GM12878 (cell line): Measurements from ENCODE around the gene WRAP73. TPM values are rescaled to one million over a fixed set of nuclear protein-coding genes. Genes with fewer than 3 reads are reported as not detected.

Source experiments
- ATAC-seq: fragments of 200-7000 bp; cut with Tn5 transposase; 3 replicates; pipeline ENCODE4 v1.9.1; 2020; ENCODE audit warnings: mild to moderate bottlenecking, moderate library complexity
- BruUV-seq: library from RNA; stranded (reverse); fragments of 400-500 nt; replicated peaks from 2 replicates; lab custom pipeline; 2021; lab: Mats Ljungman, UMichigan
- CTCF ChIA-PET: fragments of 300-600 bp; sonication (Branson Sonifier 250); formaldehyde crosslinking; extraction: SDS; loops from one replicate; lab custom pipeline; 2021; ENCODE audit warnings: inconsistent platforms; lab: Yijun Ruan, JAX
- POLR2A ChIA-PET: fragments of 350-600 bp; formaldehyde crosslinking; extraction: SDS; loops from one replicate; lab custom pipeline; 2021; ENCODE audit warnings: inconsistent platforms; lab: Charles Lee
- RAD21 ChIA-PET: fragments of 300-600 bp; sonication (Branson Sonifier 250); formaldehyde crosslinking; loops from one replicate; lab custom pipeline; 2023; ENCODE audit warnings: antibody characterized with exemption; ENCODE audit not compliant: unreplicated experiment; lab: Charles Lee
- SMC1A ChIA-PET: fragments of 300-600 bp; sonication (Branson Sonifier 250); formaldehyde crosslinking; loops from one replicate; lab custom pipeline; 2023; ENCODE audit not compliant: unreplicated experiment, uncharacterized antibody; lab: Charles Lee
- DNase-seq: peaks from one replicate; pipeline ENCODE4 v3.0.0-alpha.2; 2011; ENCODE audit warnings: low read depth, low spot score
- FAIRE-seq: peaks from 3 replicates; lab custom pipeline; 2011; peaks lifted over from hg19 to GRCh38; lab: Jason Lieb, UNC
- H2AFZ ChIP-seq: 2 replicates; pipeline ENCODE4 v1.6.0; 2011; ENCODE audit warnings: low read depth, low read length, control low read depth; ENCODE audit not compliant: control insufficient read depth
- H3K27ac ChIP-seq: 2 replicates; pipeline ENCODE4 v1.5.1; 2011; ENCODE audit warnings: control low read depth; ENCODE audit not compliant: control insufficient read depth, insufficient read depth
- H3K27me3 ChIP-seq, 2 experiments: replicated peaks in 1 of 2; 2 replicates each; pipeline versions ENCODE4 v1.6.0 to v1.6.1; 2011; ENCODE audit warnings: low read length in 1 of 2; ENCODE audit not compliant: control insufficient read depth in 2 of 2, insufficient read depth in 2 of 2
- H3K36me3 ChIP-seq, 2 experiments: 2 replicates each; pipeline ENCODE4 v1.5.1; 2011; ENCODE audit warnings: low read length in 1 of 2; ENCODE audit not compliant: control insufficient read depth in 2 of 2, insufficient read depth in 2 of 2
- H3K4me1 ChIP-seq: 2 replicates; pipeline ENCODE4 v1.6.1; 2011; ENCODE audit warnings: mild to moderate bottlenecking, low read length, moderate library complexity, mixed read lengths; ENCODE audit not compliant: control insufficient read depth, insufficient read depth
- H3K4me2 ChIP-seq: 2 replicates; pipeline ENCODE4 v1.6.0; 2011; ENCODE audit warnings: control low read depth; ENCODE audit not compliant: control insufficient read depth, insufficient read depth
- H3K4me3 ChIP-seq: fragments of 200-600 bp; sonication (generic); 2 replicates; pipeline ENCODE4 v1.5.1; 2016
- H3K79me2 ChIP-seq: 2 replicates; pipeline ENCODE4 v1.6.0; 2011; ENCODE audit warnings: low read length; ENCODE audit not compliant: control insufficient read depth, insufficient read depth
- H3K9ac ChIP-seq: 2 replicates; pipeline ENCODE4 v1.8.0; 2011; ENCODE audit warnings: low read length, control low read depth, mixed read lengths; ENCODE audit not compliant: control insufficient read depth, insufficient read depth
- H3K9me3 ChIP-seq: replicated peaks from 3 replicates; pipeline ENCODE4 v1.5.1; 2011; ENCODE audit warnings: mild to moderate bottlenecking, low read length; ENCODE audit not compliant: control insufficient read depth, insufficient read depth
- H4K20me1 ChIP-seq: 2 replicates; pipeline ENCODE4 v1.6.0; 2011; ENCODE audit not compliant: control insufficient read depth, insufficient read depth
- BHLHE40 ChIP-seq, 2 experiments: fragments of 450-650 bp in 1 of 2; IDR thresholded peaks; 2 replicates each; pipeline ENCODE4 v1.6.1; 2011 to 2017; ENCODE audit warnings: low read depth in 2 of 2, borderline replicate concordance in 1 of 2, improper control_type of control experiment in 1 of 2, low read length in 1 of 2, mild to moderate bottlenecking in 1 of 2
- CEBPZ ChIP-seq: fragments of 150-350 bp; IDR thresholded peaks from 2 replicates; pipeline ENCODE4 v1.6.1; 2016; ENCODE audit warnings: low read depth, low read length
- ELK1 ChIP-seq: IDR thresholded peaks from 2 replicates; pipeline ENCODE4 v1.6.1; 2012; ENCODE audit warnings: low read depth, low read length, improper control_type of control experiment
- FOS ChIP-seq: IDR thresholded peaks from 3 replicates; pipeline ENCODE4 v1.6.1; 2011; ENCODE audit warnings: borderline replicate concordance; ENCODE audit not compliant: insufficient read length; ENCODE audit errors: extremely low read depth
- GABPA ChIP-seq: IDR thresholded peaks from 2 replicates; pipeline ENCODE4 v1.6.1; 2014; ENCODE audit warnings: antibody characterized with exemption, low read depth, mild to moderate bottlenecking, inconsistent platforms
- HCFC1 ChIP-seq: fragments of 150-350 bp; IDR thresholded peaks from 2 replicates; pipeline ENCODE4 v1.6.1; 2014; ENCODE audit warnings: low read length
- IKZF2 ChIP-seq, 2 experiments: fragments of 450-650 bp; IDR thresholded peaks; 2 replicates each; pipeline ENCODE4 v1.6.1; 2017; ENCODE audit warnings: mild to moderate bottlenecking in 2 of 2, moderate library complexity in 2 of 2
- NFIC ChIP-seq: IDR thresholded peaks from 2 replicates; pipeline ENCODE4 v1.6.1; 2012; ENCODE audit warnings: low read depth, mild to moderate bottlenecking, inconsistent platforms, low read length, moderate library complexity
- NFYB ChIP-seq: IDR thresholded peaks from 2 replicates; pipeline ENCODE4 v1.6.1; 2011; ENCODE audit warnings: low read depth, mild to moderate bottlenecking, low read length, improper control_type of control experiment, moderate library complexity; ENCODE audit not compliant: insufficient read depth
- PAX8 ChIP-seq: fragments of 450-650 bp; IDR thresholded peaks from 2 replicates; pipeline ENCODE4 v1.6.1; 2017; ENCODE audit warnings: mild to moderate bottlenecking, moderate library complexity
- POLR2A ChIP-seq: IDR thresholded peaks from 2 replicates; pipeline ENCODE4 v1.6.1; 2011; ENCODE audit warnings: low read depth, mild to moderate bottlenecking, low read length
- POU2F2 ChIP-seq: IDR thresholded peaks from 3 replicates; pipeline ENCODE4 v1.6.1; 2011; ENCODE audit warnings: low read depth, mild to moderate bottlenecking, low read length, borderline replicate concordance
- RAD21 ChIP-seq: IDR thresholded peaks from 2 replicates; pipeline ENCODE4 v1.6.1; 2011; ENCODE audit warnings: mild to moderate bottlenecking, low read depth, low read length, moderate library complexity; ENCODE audit not compliant: insufficient read depth
- SPI1 ChIP-seq: IDR thresholded peaks from 2 replicates; pipeline ENCODE4 v1.6.1; 2011; ENCODE audit warnings: low read depth, mild to moderate bottlenecking, low read length, moderate library complexity, borderline replicate concordance; ENCODE audit not compliant: insufficient read depth
- STAT3 ChIP-seq: IDR thresholded peaks from 2 replicates; pipeline ENCODE4 v1.6.1; 2011; ENCODE audit warnings: low read depth, low read length, improper control_type of control experiment
- WGBS: methylation state at CpG from one replicate; pipeline ENCODE4 v1.1.6; 2016; ENCODE audit warnings: low lambda C conversion rate; ENCODE audit not compliant: insufficient replicate concordance, insufficient coverage; ENCODE audit errors: missing lambda C conversion rate; 5-methylcytosine and 5-hydroxymethylcytosine counted together
- in situ Hi-C: fragments of 300-500 bp; cut with MboI; formaldehyde crosslinking; loops from 9 replicates; pipeline ENCODE4 v1.14.3; 2018; ENCODE audit warnings: mixed read lengths
- intact Hi-C: fragments of 100-400 bp; cut with micrococcal nuclease; formaldehyde crosslinking; loops from one replicate; pipeline ENCODE4 v1.14.2; 2022; ENCODE audit not compliant: unreplicated experiment
- polyA plus RNA-seq, 11 experiments: library from polyadenylated mRNA; depleted of rRNA in 4 of 11; unstranded in 6 of 11; stranded (reverse) in 5 of 11; fragments of >200 nt; fragmentation: Nextera tagmentation in 4 of 11; fragmentation: Illumina TruSeq in 1 of 11; extraction: Ambion mirVana in 4 of 11; extraction: Trizol in 1 of 11; gene quantifications; 1 replicate in 1 of 11; 2 replicates in 10 of 11; pipeline versions ENCODE4 v1.2.1 to v1.2.3, GENCODE V29; 2011 to 2016; ENCODE audit warnings: inconsistent platforms in 2 of 11, missing spikeins in 2 of 11, low read depth in 1 of 11
- total RNA-seq, 4 experiments: library from RNA; depleted of rRNA in 3 of 4; stranded (reverse); fragments of >200 nt in 3 of 4; fragmentation: Illumina TruSeq in 1 of 4; extraction: Trizol in 1 of 4; gene quantifications; 2 replicates each; pipeline versions ENCODE4 v1.2.1 to v1.2.3, GENCODE V29; 2013 to 2021
- TF ChIP-seq, protein P1 (sequence below): IDR thresholded peaks from 2 replicates; pipeline ENCODE4 v1.6.1; 2012; ENCODE audit warnings: low read depth, low read length, improper control_type of control experiment
- TF ChIP-seq, protein P2 (sequence below): fragments of 450-650 bp; IDR thresholded peaks from 2 replicates; pipeline ENCODE4 v1.6.1; 2016; ENCODE audit warnings: mild to moderate bottlenecking, moderate library complexity, borderline replicate concordance

WRAP73 gene
- total and polyA plus RNA-seq, 10 of the 15 experiments (the other 5 are each of a cell fraction or from before 2014, with no cell fraction given) = 3.2 to 65.8 (median 48.0) TPM

- no peaks in the 10 kb centered on the region for H3K36me3 ChIP-seq
- no peaks in the 10 kb centered on the region for H3K79me2 ChIP-seq
- H2AFZ ChIP-seq = no peak overlapping the region
- POLR2A ChIA-PET = no interaction called here
- RAD21 ChIA-PET = no interaction called here
- CTCF ChIA-PET = no interaction called here
- H3K4me2 ChIP-seq = no peak overlapping the region
- in situ Hi-C loops (no loop called here), intact Hi-C loops (no loop called here)
- BruUV-seq = no TSS peak
- no peaks in the 10 kb centered on the region for H3K9me3 ChIP-seq
- no peaks in the 10 kb centered on the region for H4K20me1 ChIP-seq
- FAIRE-seq (no peak), ATAC-seq (no peak), DNase-seq (no peak)
- no peaks in the 10 kb centered on the region; a peak in 1 of 4 replicates for H3K27me3 ChIP-seq
- no peak overlapping the region for H3K9ac ChIP-seq
- H3K27ac ChIP-seq = no peak overlapping the region
- SMC1A ChIA-PET = no interaction called here
- H3K4me1 ChIP-seq = 0 out of 2 replicates have a peak, but pooled peaks cover 2% of the 10 kb centered on the region
- H3K4me3 ChIP-seq = no peak overlapping the region
- 19% methylated on average over 11 of the region's 11 CpGs for whole genome bisulfite sequencing
- TF ChIP-seq PAX8 (no peak), BHLHE40 (IDR thresholded peaks at IDR 0.05; ENCODE audit: borderline replicate concordance in 1 of 2, low read depth in 2 of 2, low read length in 1 of 2) (no peak), GABPA (no peak), POU2F2 (no peak), STAT3 (no peak), IKZF2 (IDR thresholded peaks at IDR 0.05) (no peak), NFYB (no peak), NFIC (no peak), ELK1 (no peak), POLR2A (no peak), HCFC1 (no peak), FOS (no peak), RAD21 (no peak), SPI1 (no peak), CEBPZ (no peak)
- TF ChIP-seq, protein P1, sequence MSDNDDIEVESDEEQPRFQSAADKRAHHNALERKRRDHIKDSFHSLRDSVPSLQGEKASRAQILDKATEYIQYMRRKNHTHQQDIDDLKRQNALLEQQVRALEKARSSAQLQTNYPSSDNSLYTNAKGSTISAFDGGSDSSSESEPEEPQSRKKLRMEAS = no peak
- TF ChIP-seq, protein P2, sequence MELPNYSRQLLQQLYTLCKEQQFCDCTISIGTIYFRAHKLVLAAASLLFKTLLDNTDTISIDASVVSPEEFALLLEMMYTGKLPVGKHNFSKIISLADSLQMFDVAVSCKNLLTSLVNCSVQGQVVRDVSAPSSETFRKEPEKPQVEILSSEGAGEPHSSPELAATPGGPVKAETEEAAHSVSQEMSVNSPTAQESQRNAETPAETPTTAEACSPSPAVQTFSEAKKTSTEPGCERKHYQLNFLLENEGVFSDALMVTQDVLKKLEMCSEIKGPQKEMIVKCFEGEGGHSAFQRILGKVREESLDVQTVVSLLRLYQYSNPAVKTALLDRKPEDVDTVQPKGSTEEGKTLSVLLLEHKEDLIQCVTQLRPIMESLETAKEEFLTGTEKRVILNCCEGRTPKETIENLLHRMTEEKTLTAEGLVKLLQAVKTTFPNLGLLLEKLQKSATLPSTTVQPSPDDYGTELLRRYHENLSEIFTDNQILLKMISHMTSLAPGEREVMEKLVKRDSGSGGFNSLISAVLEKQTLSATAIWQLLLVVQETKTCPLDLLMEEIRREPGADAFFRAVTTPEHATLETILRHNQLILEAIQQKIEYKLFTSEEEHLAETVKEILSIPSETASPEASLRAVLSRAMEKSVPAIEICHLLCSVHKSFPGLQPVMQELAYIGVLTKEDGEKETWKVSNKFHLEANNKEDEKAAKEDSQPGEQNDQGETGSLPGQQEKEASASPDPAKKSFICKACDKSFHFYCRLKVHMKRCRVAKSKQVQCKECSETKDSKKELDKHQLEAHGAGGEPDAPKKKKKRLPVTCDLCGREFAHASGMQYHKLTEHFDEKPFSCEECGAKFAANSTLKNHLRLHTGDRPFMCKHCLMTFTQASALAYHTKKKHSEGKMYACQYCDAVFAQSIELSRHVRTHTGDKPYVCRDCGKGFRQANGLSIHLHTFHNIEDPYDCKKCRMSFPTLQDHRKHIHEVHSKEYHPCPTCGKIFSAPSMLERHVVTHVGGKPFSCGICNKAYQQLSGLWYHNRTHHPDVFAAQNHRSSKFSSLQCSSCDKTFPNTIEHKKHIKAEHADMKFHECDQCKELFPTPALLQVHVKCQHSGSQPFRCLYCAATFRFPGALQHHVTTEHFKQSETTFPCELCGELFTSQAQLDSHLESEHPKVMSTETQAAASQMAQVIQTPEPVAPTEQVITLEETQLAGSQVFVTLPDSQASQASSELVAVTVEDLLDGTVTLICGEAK = no peak
Measured at GRCh38 chr1:3603156-3603555, 46.7 kb downstream of the WRAP73 start.
